GM20431 (cell line): Measurements from ENCODE around the gene ITGA3.

Experiments
- in situ Hi-C: fragments of 300-500 bp; cut with MseI, MboI; formaldehyde crosslinking; loops from one replicate; pipeline ENCODE4 v1.15.0; 2020; ENCODE audit warnings: low sequenced_read_pairs; ENCODE audit not compliant: unreplicated experiment

Gene ITGA3

GRCh38 chr17:50055426-50056216 is at the start of gene ITGA3:
Gene ITGA3, plus strand, starts transcription at chr17:50056110. Its CDS starts 330 bp downstream, at chr17:50056440.
- in situ Hi-C loops, result no loop called here

DNA sequence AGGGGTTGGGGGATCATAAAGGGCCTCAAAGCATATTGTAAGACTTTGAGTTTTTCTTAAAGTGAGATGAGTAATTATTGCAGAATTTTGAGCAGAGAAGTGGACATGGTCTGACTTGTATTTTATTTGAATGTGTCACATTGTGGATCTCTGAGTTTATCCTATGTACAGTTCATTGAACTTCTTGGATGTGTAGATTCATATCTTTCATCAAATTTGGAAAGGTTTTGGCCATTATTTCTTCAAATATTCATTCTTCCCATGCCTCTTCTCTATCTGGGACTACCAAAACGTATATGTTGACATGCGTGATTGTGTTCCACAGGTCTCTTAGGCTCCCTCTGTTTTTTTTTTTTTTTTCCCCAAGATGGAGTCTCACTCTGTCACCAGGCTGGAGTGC is 46.6 kb upstream of the ITGA3 start:
- in situ Hi-C loops, result no loop called here

DNA sequence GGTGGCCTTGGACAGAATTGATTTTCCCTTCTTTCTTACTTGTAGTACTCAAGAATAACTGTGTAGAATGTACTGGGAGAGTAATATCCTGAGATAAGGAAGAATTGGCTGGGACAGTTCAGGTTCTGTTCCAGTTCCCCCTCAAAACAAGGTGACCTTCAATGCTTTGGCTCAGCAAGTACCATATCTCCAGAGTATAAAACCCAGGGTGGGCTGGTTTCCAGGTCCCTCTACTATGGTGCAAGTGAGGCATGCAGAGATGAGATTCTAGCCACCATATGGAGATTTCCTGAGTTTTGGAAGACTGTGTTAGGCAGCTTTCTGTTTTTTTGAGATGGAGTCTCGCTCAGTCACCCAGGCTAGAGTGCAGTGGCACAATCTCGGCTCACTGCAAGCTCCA is 42.8 kb upstream of the ITGA3 start:
- in situ Hi-C loops, result no loop called here

DNA sequence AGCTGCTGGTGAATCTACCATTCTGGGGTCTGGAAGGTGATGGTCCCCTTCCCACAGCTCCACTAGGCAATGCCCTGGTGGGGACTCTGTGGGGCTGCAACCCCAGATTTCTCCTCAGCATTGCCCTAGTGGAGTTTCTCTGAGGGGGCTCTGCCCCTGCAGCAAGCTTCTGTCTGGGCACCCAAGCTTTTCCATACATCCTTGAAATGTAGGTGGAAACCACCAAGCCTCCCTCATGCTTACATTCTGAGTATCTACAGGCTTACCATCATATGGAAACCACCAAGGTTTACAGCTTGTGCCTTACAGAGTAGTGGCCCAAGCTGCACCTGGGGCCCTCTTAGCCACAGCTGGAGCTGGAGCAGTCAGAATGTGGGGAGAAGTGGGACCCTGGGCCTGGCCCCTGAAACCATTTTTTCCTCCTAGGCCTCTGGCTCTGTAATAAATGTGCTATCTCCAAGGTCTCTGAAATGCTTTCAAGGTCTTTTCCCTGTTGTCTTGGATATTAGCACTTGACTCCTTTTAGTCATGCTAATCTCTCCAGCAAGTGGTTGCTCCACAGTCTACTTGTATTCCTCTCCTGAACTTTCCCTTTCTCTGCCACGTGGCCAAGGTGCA is 41.3 kb upstream of the ITGA3 start:
- in situ Hi-C loops, result no loop called here

DNA sequence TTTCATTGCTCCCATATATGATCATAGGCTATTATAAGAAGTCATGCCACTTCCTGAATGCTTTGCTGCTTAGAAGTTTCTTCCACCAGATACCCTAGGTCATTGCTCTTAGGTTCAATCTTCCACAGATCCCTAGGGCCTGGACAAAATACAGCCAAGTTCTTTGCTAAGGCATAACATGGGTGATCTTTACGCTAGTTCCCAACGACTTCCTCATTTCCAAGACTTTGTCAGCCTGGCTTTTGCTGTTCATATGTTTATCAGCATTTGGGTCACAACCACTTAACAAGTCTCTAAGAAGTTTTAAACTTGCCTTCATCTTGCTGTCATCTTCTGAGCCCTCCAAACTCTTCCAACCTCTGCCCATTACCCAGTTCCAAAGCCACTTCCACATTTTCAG is 40.8 kb upstream of the ITGA3 start:
- in situ Hi-C loops, result no loop called here

DNA sequence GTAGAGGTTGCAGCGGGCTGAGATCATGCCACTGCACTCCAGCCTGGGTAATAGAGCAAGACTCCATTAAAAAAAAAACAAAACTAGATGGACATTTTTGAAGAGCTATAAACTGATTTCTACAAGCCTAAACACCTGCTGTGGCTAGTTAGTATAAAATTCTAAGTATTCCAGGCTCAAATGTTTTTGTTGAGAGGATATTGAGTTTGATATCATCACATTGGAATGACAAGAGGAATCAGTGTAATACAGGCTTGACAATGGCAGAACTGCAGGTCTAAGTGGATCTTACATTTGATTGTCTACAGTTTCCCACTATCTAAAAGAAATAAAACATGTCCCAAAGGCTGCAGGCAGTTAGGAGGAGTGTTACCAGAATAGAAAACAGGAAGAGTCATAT is 37.0 kb upstream of the ITGA3 start:
- in situ Hi-C loops, result no loop called here

DNA sequence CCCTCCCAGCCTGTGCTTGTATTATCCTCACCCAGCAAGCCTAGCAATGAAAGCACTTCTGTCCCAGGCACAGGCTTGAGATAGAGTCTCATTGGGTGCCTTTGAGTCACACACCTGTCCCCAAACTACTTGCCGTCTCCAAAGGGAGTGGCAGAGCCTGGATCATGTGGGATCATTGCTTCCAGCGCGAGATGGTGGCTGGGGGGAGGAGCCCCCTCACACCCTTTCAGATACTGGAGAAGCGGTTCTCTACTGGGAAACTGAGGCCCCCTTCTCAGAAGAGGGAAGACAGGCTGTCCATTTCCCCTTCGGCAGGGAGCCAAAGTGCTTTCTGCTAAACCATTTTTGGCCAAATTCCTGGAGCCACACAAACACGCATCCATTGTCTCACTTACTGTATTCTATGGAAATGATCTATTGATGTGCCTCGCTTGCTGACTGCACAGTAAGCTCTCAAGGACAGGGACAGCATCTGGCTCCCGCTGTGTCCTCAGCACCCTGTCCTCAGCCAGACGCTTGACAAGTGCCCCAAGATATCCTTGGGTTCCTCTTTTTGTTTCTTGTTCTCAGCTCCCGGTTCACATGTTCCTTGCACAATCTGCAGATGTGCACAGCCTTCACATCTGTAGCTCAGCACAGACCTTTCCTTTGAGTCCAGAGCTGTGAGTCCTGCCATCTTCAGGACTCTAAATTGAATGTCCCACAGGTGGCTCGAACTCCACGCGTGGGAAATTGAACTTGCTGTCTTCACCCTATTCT is 34.9 kb upstream of the ITGA3 start:
- in situ Hi-C loops, result no loop called here

- in situ Hi-C loops, result no loop called here
Measured at GRCh38 chr17:50021681-50022370, 34.1 kb upstream of the ITGA3 start.

DNA sequence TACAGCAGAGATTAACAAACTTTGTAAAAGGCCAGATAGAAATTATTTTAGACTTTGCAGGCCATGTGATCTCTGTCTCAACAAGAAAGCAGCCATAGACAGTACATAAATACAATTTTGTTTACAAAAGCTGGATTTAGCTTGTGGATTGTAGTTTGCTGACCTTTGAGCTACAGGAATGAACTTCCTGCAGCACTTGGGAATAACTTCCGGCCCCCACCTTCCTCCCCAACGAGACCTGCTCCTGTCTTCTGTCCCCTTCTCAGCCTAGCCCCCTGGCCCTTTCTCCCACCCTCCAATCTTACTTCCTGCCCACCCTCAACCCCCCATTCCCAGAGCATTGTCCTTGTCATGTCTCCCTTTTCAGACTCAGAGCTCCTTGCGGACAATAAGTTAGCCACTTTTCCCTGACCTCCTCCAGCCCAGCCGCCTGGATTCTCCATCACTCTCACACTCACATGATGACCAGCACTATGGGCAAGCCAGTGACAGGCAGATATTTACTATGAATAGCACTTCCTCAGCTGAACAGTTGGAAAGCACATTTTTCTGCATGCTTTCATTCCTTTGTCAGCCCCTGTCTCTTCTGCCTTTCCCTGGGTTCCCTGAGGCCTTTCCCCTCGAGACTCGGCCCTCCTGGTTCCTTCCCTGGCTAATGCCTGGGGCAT is 33.3 kb upstream of the ITGA3 start:
- in situ Hi-C loops, result no loop called here

DNA sequence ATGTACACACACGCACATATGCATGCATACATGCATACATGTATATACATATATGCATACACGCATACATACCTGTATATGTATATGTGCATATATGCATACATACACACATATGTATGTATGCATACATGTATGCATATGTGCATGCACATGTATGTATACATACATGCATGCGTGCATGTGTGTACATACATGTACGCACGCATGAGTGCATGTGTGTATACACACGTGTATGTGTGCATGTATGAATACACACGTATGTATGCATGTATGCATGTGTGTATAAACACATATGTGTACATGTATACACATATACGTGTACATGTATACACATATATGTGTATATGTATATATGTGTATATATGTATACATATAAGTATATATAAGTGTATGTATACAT is 32.4 kb upstream of the ITGA3 start:
- in situ Hi-C loops, result no loop called here

DNA sequence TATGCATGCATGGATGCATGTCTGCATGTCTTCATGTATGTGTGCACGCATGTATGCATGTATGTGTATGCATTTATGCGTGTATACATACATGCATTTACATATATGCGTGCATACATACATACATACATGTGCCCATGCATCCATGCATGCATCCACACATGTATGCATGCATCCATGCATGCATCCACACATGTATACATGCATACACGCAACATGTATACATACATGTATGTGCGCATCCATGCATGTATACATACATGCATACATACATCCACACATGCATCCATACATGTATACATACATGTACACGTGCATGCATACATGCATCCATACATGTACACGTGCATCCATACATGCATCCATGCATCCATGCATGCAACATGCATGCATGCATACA is 31.1 kb upstream of the ITGA3 start:
- in situ Hi-C loops, result no loop called here

- in situ Hi-C loops, result no loop called here
Measured at GRCh38 chr17:50026046-50026675, 29.7 kb upstream of the ITGA3 start.

GRCh38 chr17:50026837-50027171 is 29.1 kb upstream of the ITGA3 start:
- in situ Hi-C loops, result no loop called here

GRCh38 chr17:50027172-50027880 is 28.6 kb upstream of the ITGA3 start:
- in situ Hi-C loops, result no loop called here

DNA sequence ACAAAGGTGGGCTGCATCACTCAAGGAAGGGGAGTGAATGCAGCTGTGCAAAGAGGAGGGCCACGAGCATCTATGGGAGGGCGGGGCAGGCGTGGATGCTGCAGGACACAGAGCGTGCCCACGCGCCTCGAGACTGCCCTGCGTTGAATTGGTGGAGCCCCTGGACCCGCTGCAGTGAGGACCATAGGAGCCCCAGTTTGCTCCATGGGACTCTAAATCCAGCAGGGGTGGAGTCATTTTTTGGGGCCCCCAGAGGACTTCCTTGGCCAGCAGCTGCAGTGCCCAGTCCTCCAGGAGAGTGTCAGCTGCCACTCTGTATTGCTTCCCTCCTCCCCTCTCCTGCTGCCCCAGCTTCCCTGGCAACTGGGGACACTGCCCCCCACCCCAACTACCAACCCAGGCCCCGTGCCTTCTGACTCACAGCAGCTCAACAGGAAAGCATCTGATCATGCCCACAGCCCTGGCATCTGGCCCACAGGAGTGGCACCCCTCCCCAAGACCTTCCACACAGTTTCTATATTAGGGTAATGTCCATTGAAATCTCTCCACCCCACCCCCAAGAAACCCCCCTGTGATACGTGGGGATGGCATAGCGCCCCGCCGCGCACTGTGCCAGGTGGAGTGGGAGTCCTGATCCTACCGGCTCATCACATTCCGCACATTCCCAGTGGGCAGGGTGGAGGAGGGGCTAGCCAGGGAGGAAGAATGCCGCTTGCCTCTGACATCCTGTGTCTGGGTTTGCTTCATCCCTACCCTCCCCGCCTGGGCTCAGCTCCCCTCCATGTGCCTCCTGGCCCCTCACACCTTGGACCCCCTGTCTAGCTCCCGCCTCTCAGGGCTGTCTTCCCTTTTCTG is 27.8 kb upstream of the ITGA3 start:
- in situ Hi-C loops, result no loop called here

DNA sequence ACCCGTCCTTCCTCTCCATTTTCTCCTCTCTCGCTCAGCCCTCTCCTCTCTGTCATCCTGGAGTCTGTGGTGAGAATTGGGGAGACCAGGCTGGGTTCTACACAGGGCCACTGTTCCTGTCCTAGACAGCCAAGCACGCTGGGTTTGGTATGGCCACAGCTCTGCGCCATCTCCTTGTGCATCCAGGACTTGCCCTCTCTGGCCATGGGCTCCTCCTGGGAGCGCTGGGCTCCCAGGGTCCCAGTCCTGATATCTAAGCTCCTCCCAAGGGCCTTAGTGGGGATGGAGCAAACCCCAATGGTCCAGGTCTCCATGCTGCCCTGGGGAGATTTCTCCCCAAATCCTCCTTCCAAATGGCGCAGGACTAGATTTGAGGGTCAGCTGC is 27.2 kb upstream of the ITGA3 start:
- in situ Hi-C loops, result no loop called here

- in situ Hi-C loops, result no loop called here
Measured at GRCh38 chr17:50029185-50029584, 26.7 kb upstream of the ITGA3 start.

- in situ Hi-C loops, result loop anchor here (10.0 kb wide), 1 partner anchor 51 kb away; no protein-coding TSS in a partner anchor
Measured at GRCh38 chr17:50033316-50033715, 22.6 kb upstream of the ITGA3 start.
